GM12872 (cell line): ENCODE measurements around the gene CYP3A5.

Source experiments
- CTCF ChIP-seq: IDR thresholded peaks from 3 replicates; pipeline ENCODE4 v1.5.1; 2011; ENCODE audit warnings: low read depth, mild to moderate bottlenecking, low read length, moderate library complexity; ENCODE audit not compliant: insufficient read depth

CYP3A5 gene

DNA sequence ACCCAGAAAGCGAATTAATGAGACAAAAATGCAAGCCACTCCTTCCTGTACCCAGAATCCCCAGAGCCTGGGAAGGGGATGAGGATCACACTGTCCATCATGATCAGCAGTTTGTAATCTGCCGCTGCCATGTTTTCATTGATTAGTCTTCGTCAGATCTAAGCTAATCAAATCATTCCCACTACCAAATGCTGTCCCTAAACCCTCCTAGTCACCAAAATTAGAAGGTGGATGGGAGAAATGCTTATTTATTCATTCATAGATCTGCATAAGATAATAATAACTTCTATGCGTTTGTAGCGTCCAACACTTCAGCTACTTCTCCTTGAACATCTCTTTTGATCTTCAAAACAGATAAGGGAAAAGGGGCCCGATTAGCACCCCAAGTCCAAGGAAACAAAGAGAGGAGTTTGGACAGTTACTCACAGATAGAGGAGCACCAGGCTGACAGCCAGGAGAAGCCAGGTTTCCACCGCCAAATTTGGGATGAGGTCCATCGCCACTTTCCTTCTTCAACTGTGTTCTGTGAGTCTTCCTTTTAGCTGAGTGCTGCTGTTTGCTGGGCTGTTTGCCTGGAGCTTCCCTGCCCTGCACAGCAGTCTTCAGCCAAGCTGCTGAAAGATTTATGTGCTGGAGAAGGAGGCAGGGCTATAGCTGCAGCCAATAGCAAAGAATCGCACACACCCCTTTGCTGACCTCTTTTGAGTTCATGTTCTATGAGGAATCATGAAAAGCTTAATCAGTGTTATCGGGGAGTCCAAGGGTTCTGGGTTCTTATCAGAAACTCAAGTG is at the start of gene CYP3A5:
Gene CYP3A5 (minus strand): TSS at position 597 of the 792 bp plus-strand sequence. CDS start 100 bp downstream, at position 497.
- TF ChIP-seq CTCF: no peak

- TF ChIP-seq CTCF: no peak
Observed at GRCh38 chr7:99728615-99729014, 48.8 kb upstream of the CYP3A5 start.

DNA sequence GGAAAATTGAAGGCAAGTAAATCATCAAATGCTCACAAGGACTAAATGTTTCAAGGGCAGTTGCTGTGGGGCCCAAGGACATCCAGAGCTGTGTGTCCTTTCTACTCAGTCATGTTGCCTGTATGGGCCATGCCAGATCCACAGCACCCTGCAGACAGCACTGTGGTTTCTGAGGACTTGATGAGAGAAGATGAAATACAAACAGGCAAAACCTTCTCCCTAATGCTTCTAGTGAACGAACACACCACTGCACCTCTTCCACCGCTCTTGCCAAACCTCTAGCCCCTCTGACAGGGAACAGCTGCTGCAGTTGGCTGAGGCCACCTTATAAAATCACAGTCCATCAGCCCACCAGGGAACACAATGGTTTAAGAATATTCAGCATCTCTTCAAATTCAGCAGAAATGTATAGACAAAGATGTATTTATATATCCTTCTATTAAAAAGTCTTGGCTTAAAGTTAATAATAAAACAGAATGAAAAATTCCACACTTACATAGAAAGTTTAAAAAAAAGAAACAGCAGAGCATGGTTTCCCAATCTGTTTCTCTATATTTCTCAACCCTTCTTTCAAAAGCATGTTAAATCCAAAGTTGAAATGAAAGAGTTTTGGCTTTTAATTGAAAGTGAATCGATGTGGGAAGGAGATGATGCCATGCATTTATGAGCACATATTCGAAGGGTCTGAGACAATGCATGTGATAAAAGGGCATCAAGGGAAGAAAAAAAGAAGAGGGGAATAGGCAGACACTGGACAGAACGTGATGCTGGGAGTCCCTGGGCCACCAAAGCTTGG is 41.2 kb upstream of the CYP3A5 start:
- TF ChIP-seq CTCF: no peak

DNA sequence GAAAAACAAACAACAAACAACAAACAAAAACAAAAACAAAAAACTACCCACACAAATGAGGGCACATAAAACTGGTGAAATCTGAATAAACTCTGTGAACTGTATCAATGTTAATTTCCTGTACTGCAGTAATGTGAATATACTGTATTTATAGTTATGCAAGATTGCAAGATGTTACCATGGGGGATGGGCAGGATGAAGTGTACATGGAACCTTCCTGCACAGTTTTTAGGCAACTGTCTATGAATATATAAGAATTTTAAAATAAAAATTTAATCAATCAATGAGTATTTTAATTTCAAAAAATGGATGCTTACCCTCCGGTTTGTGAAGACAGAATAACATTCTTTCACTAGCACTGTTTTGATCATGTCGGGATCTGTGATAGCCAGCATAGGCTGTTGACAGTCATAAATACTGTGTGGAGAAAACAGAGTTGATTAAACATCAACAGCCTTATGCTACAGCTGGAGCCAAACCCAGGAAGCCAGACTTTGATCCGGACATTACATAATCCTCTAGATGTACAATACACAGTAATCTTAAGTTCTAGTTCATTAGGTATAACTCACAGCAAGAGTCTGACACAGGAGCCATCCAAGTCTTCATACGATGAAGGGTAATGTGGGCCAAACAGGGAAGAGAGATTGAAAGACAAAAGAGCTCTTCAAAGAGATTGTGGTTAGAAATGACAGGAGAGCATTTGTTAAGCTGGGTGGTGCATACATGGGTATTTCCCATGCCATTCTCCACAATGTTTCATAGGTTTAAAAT is 40.4 kb upstream of the CYP3A5 start:
- TF ChIP-seq CTCF: no peak

DNA sequence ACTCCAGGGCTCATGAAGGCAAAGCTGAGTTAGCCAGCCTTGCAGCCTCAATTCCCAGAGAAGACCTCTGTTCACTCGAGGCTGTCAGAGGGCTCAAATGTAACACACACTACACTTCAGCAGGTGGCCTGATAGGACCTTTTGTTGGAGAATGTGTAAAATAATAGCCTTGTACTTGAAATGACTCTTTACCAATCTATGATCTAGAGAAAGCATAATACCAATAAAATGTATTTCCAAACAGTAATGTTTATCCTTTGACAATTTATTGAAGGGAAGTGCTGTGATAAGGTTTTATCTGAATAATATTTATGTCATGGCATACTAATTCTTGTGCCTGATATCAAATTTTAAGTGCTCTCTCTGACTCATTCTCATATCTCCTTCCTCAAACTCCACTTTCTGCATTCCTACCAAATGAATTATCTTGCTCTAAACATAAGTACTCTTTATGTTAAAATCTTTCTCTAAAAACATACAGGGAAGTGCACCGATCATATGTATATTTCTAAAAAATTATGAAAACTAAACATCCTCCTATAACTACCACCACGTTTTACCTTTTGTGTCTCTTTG is 34.3 kb upstream of the CYP3A5 start:
- TF ChIP-seq CTCF: no peak

GRCh38 chr7:99709838-99710578 is 30.2 kb upstream of the CYP3A5 start:
- TF ChIP-seq CTCF: no peak
